GM19324 (cell line): ENCODE measurements around the gene URAD.
"Not testable (repeated sequence)": the region's sequence is repeated elsewhere in the genome, so short reads cannot be mapped to it uniquely, and the experiment has no call there.

Experiments used
- ATAC-seq: cut with Tn5 transposase; IDR thresholded peaks from one replicate; pipeline ENCODE4 v1.9.1; 2021; ENCODE audit warnings: mild to moderate bottlenecking, moderate library complexity; ENCODE audit not compliant: unreplicated experiment, low FRiP score

The URAD gene, protein sequence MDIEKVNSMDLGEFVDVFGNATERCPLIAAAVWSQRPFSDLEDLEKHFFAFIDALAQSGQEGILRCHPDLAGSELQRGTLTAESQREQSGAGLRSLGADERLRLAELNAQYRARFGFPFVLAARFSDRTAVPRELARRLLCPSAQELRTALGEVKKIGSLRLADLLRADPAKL

GRCh38 chr13:27988520-27988919, at the start of gene URAD:
Gene URAD, minus strand, starts transcription at chr13:27988693. Its CDS starts 56 bp downstream, at chr13:27988637.
- ATAC-seq, result no peak

- no peak for ATAC-seq
Observed at GRCh38 chr13:28037399-28037798, 48.9 kb upstream of the URAD start.

GRCh38 chr13:28035146-28035782, 46.8 kb upstream of the URAD start:
- ATAC-seq, result no peak

DNA sequence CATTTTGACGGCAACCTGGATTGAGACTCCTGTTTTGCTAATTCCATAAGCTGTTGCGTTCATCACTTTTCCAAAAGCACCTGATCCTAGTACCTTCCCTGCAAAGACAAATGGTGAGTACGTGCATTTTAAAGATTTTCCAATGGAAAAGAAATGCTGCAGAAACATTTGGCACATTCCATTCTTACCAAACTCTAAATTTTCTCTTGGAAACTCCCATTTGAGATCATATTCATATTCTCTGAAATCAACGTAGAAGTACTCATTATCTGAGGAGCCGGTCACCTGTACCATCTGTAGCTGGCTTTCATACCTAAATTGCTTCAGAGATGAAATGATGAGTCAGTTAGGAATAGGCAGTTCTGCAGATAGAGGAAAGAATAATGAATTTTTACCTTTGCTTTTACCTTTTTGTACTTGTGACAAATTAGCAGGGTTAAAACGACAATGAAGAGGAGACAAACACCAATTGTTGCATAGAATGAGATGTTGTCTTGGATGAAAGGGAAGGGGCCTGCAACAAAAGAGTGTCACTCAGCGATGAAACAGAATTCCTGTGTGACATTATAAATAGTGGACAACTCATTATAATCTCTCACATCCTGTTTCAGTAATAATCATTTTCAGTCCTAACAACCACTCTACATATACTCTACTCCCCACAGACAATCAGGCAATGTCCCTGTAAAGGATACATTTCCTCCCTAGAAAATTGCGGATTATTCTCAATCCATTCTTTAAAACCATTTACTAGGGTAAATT, 45.6 kb upstream of the URAD start:
- no peak for ATAC-seq

DNA sequence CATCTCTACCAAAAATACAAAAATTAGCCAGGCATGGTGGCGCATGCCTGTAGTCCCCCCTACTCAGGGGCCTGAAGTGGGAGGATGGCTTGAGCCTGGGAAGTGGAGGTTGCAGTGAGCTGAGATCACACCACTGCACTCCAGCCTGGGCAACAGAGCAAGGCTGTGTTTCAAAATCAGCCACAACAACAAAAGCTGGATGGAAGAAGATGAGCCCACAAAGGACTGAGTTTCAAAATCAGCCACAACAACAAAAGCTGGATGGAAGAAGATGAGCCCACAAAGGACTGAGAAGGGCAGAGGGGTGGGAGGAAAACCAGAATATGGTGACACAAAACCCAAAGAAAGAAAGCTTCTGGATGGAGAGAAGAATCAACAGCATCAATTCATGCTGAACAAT, 43.9 kb upstream of the URAD start:
- ATAC-seq, result not testable (repeated sequence)

GRCh38 chr13:28031896-28032288, 43.4 kb upstream of the URAD start:
- ATAC-seq, result no peak

DNA sequence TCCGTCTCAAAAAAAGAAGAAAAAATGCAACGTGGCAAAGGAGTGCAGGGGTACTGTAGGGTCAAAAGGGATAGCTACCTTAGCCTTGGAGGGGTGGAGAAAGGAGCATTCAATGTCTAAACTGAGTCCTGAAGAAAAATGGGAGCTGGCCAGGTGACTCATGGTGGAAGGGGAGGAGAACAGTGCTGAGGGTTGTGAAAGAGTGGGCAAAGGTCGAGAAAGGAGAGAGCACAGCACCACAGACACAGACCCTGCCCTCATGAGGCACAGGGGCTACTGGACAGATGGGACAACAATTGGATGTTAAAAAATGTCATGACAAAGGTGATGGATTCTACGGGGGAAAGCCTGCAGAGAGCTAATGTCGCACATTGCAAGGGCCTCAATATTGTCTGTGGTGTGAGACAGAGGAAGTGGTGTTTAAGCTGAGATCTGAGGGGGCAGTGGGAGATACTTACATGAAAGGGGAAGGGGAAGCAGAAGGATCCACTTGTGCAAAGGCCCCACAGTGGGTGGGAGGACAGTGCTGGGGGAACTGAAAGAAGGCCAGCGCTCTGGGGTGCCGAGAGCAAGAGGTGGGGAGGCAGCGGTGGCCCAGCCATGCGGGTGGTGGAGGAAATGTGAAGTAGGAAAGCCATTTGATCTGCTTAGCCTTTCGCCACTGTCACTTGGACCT, 42.9 kb upstream of the URAD start:
- ATAC-seq, result no peak

DNA sequence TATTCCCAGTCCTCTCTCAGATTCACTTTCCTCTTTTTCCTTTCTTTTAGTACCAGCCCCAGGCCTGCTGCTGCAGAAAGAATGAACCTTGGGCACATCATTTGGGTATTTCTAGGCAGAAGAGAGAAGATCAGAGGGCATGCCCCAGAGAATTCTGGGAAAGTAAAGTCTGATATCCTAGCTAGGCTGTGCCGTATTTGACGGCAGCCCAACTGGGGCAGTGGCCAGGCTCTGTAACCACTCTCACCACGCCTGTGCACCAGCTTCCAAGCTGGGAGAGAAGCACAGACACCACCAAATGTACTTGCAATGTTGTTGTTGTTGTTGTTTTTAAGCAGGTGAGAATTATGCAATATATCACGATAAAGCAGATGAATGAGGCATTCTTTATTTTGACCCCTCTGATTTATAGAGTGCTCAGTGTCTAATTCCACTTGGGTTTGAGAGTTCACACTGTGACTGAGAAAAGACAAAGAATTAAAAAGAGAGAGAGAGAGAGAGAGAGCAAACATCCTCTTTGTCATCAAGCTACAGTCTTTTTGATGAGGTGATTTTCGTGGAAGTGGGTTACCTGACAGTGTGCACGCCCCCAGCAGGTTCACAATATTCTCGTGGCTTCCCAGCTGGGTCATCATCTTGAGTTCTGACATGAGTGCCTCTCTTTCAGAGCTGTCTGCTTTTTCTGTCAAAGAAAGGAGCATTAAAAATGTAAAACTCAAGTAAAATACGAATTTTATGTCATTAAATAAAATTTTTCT, 39.3 kb upstream of the URAD start:
- no peak for ATAC-seq

DNA sequence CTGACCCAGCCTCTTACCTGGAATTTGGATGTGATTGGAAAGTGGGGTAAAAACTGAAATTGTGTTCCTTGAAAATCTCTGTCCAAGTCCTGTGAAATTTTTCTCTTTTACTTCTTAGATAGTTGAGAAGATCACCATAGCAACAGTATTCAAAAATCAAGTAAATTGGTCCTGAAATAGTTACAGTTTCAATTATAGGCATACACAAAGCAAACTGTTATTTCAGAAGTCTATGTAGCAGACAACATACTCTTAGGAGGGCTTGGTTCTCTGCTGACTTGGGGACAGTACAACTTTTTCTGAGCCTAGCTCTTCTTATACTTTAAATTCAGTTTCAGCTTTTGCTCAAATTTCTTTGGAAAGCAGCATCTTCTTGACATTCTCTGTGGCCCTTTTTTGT, 38.6 kb upstream of the URAD start:
- no peak for ATAC-seq

GRCh38 chr13:28026508-28026907, 38.0 kb upstream of the URAD start:
- no peak for ATAC-seq

GRCh38 chr13:28022848-28023518, 34.5 kb upstream of the URAD start:
- ATAC-seq, result no peak

- no peak for ATAC-seq
Observed at GRCh38 chr13:28014301-28014700, 25.8 kb upstream of the URAD start.

DNA sequence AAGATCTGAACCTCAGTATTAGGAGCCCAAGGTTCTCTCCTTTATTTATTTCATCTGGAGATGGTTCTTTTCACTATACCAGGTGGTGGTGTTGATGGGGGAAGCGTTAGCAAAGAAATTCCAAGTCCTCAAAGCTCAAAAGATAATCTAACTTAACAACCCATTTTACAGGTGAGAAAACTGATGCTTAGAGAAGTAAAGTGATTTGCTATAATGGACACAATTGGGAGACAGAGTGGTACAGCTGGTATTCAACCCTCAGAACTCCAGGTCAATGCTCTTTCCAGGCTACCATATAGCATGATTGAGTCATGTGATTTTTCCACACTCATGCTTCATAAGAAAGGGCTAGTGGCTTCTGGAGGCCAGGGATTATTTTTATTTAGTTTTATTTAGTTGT, 25.0 kb upstream of the URAD start:
- ATAC-seq, result no peak

GRCh38 chr13:28012896-28013295, 24.4 kb upstream of the URAD start:
- ATAC-seq, result no peak

GRCh38 chr13:28012383-28012782, 23.9 kb upstream of the URAD start:
- no peak for ATAC-seq

- ATAC-seq, result no peak
Observed at GRCh38 chr13:28010046-28010445, 21.6 kb upstream of the URAD start.

DNA sequence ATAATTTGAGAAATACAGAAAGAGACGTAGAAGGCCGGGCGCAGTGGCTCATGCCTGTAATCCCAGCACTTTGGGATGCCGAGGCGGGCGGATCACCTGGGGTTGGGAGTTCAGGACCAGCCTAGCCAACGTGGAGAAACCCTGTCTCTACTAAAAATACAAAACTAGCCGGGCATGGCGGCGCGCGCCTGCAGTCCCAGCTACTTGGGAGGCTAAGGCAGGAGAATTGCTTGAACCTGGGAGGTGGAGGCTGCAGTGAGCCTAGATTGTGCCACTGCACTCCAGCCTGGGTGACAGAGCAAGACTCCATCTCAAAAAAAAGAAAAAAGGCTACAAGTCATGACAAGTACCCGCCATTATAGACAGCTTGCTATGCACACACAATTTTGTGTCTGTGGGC, 16.5 kb upstream of the URAD start:
- ATAC-seq, result not testable (repeated sequence)

GRCh38 chr13:28002886-28003698, 14.6 kb upstream of the URAD start:
- no peak for ATAC-seq

DNA sequence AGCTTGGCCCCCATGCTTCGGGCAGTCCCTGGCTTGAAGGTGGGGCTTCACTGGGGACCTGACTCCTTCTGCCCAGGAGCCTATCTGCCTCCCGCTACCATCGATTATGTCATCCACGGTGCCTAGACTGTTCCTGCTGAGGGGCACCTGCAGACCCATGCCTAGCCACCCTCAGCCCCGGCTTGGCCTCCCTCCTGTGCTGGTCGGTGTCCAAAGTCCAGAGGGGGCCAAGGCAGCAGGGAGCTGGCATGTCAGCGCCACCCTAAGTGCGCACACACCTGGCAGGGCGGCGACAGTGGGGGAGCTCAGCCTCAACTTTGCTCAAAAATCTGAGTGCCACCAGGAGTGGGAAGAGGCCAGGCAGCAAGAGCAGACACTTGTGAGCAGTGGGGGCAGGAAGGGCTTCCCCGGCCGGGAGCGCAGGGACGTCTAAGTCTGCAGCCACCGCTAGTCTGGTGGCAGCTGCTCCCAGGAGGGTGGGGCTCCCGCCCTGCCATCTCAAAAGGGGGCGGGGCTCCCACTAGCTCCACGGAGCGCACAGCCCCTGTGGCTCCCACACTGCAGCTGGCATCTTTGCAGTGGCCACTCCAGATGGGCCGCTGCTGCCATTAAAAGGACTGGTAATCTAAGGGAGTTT, 13.5 kb upstream of the URAD start:
- no peak for ATAC-seq
